ENCODE results near the gene C5orf63.
"Not testable (repeated sequence)": the region's sequence is repeated elsewhere in the genome, so short reads cannot be mapped to it uniquely, and the experiment has no call there.

Gene C5orf63

GRCh38 chr5:127056896-127057295, 16.4 kb downstream of the C5orf63 start:
- Histone ChIP-seq H3K9me3 (no peaks in the 10 kb centered on the region), H3K27me3 (no peaks in the 10 kb centered on the region), H3K36me3 (peaks cover 9% of the 10 kb centered on the region), H3K4me1 (no peaks in the 10 kb centered on the region), H3K4me3 (ENCODE audit: low read depth, low read length) (no peak overlapping the region)
- DNase-seq = no peak
- no peak for TF ChIP-seq CTCF (IDR thresholded peaks at IDR 0.05; ENCODE audit: low read depth, low read length)

GRCh38 chr5:127055880-127056653, 17.2 kb downstream of the C5orf63 start:
- Histone ChIP-seq H3K4me3 (ENCODE audit: low read depth, low read length) (no peak overlapping the region), H3K9me3 (no peaks in the 10 kb centered on the region), H3K36me3 (peaks cover 9% of the 10 kb centered on the region), H3K27me3 (no peaks in the 10 kb centered on the region), H3K4me1 (no peaks in the 10 kb centered on the region)
- no peak for DNase-seq
- no peak for TF ChIP-seq CTCF (IDR thresholded peaks at IDR 0.05; ENCODE audit: low read depth, low read length)

- H3K4me1 ChIP-seq = not testable (repeated sequence)
Measured at GRCh38 chr5:127053551-127053950, 19.8 kb downstream of the C5orf63 start.

GRCh38 chr5:127053049-127053448, 20.3 kb downstream of the C5orf63 start:
- TF ChIP-seq CTCF (IDR thresholded peaks at IDR 0.05; ENCODE audit: low read depth, low read length) = no peak
- H3K36me3 ChIP-seq = peaks cover 9% of the 10 kb centered on the region
- no peak for DNase-seq

More at GRCh38 chr5:127053551-127053950, 19.8 kb downstream of the C5orf63 start:
- not testable (repeated sequence) for DNase-seq; H3K36me3 ChIP-seq; H3K27me3 ChIP-seq; H3K9me3 ChIP-seq; H3K4me3 ChIP-seq (ENCODE audit: low read depth, low read length)

GRCh38 chr5:127051591-127051990, 21.7 kb downstream of the C5orf63 start:
- no peaks in the 10 kb centered on the region for H3K4me1 ChIP-seq
- no peaks in the 10 kb centered on the region for H3K9me3 ChIP-seq
- H3K27me3 ChIP-seq = no peaks in the 10 kb centered on the region
- TF ChIP-seq CTCF (IDR thresholded peaks at IDR 0.05; ENCODE audit: low read depth, low read length) = no peak
- no peak for DNase-seq
- H3K4me3 ChIP-seq (ENCODE audit: low read depth, low read length) = no peak overlapping the region
- peaks cover 8% of the 10 kb centered on the region; the same call in 1 of the 2 replicates for H3K36me3 ChIP-seq

More at GRCh38 chr5:127053049-127053448, 20.3 kb downstream of the C5orf63 start:
- Histone ChIP-seq H3K27me3 (no peaks in the 10 kb centered on the region), H3K9me3 (no peaks in the 10 kb centered on the region), H3K4me1 (no peaks in the 10 kb centered on the region), H3K4me3 (ENCODE audit: low read depth, low read length) (no peak overlapping the region)

GRCh38 chr5:127046343-127047072, 26.8 kb downstream of the C5orf63 start:
- no peak for DNase-seq
- Histone ChIP-seq H3K4me1 (no peaks in the 10 kb centered on the region), H3K27me3 (no peaks in the 10 kb centered on the region), H3K4me3 (ENCODE audit: low read depth, low read length) (no peak overlapping the region), H3K9me3 (no peaks in the 10 kb centered on the region), H3K36me3 (no peaks in the 10 kb centered on the region)
- TF ChIP-seq CTCF (IDR thresholded peaks at IDR 0.05; ENCODE audit: low read depth, low read length) = no peak
